Panc1 (cell line): Measurements from ENCODE around the gene AP1G2.

Experiments
- CTCF ChIP-seq: fragments of 450-650 bp; IDR thresholded peaks from 2 replicates; pipeline ENCODE4 v1.5.1; 2017; ENCODE audit warnings: mild to moderate bottlenecking
- POLR2AphosphoS5 ChIP-seq: IDR thresholded peaks from 2 replicates; pipeline ENCODE4 v1.6.1; 2012; ENCODE audit warnings: mild to moderate bottlenecking, low read depth, low read length, moderate library complexity
- TCF7L2 ChIP-seq: IDR thresholded peaks from 2 replicates; pipeline ENCODE4 v1.6.1; 2011; ENCODE audit warnings: mild to moderate bottlenecking, low read depth, low read length, inconsistent platforms

- no peak for TF ChIP-seq CTCF
- no peak for TF ChIP-seq POLR2AphosphoS5
- TF ChIP-seq TCF7L2 = no peak
These were observed 46.6 kb downstream of the AP1G2 start for GRCh38 chr14:23520899-23521533.
